Measurements from ENCODE around the gene QKI. TPM values are rescaled to one million over a fixed set of nuclear protein-coding genes. Genes with fewer than 3 reads are reported as not detected.
"Not testable (repeated sequence)": the region's sequence is repeated elsewhere in the genome, so short reads cannot be mapped to it uniquely, and the experiment has no call there.

Gene QKI
- total RNA-seq, 2 donors from 2014 or later, result 366 to 434 TPM

DNA sequence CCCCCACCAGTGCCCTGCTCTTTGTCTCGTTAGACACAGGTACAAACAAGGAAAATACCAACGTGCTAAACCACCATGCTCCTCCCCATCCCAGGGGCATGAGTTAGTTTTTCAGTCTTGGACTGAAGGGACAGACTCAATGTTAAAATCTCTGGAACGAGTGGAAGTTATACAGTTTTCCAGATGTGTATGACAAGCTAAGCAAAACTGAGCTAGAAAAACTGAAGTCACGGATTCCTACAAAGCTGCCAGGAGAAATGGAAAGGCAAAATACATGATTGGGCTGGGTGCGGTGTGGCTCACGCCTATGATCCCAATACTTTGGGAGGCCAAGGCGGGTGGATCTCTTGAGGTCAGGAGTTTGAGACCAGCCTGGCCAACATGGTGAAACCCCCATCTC lies 34.3 kb upstream of the QKI start:
- H3K9me3 ChIP-seq, result no peaks in the 10 kb centered on the region
- H3K27me3 ChIP-seq, result no peaks in the 10 kb centered on the region
- no peaks in the 10 kb centered on the region for H3K36me3 ChIP-seq
- no peak overlapping the region for H3K27ac ChIP-seq
- no peak for DNase-seq (ENCODE audit: low spot score)
- H3K4me3 ChIP-seq, result no peak overlapping the region
- TF ChIP-seq, protein P1, sequence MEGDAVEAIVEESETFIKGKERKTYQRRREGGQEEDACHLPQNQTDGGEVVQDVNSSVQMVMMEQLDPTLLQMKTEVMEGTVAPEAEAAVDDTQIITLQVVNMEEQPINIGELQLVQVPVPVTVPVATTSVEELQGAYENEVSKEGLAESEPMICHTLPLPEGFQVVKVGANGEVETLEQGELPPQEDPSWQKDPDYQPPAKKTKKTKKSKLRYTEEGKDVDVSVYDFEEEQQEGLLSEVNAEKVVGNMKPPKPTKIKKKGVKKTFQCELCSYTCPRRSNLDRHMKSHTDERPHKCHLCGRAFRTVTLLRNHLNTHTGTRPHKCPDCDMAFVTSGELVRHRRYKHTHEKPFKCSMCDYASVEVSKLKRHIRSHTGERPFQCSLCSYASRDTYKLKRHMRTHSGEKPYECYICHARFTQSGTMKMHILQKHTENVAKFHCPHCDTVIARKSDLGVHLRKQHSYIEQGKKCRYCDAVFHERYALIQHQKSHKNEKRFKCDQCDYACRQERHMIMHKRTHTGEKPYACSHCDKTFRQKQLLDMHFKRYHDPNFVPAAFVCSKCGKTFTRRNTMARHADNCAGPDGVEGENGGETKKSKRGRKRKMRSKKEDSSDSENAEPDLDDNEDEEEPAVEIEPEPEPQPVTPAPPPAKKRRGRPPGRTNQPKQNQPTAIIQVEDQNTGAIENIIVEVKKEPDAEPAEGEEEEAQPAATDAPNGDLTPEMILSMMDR (IDR thresholded peaks at IDR 0.05), result no peak
- H3K4me1 ChIP-seq, result no peaks in the 10 kb centered on the region

DNA sequence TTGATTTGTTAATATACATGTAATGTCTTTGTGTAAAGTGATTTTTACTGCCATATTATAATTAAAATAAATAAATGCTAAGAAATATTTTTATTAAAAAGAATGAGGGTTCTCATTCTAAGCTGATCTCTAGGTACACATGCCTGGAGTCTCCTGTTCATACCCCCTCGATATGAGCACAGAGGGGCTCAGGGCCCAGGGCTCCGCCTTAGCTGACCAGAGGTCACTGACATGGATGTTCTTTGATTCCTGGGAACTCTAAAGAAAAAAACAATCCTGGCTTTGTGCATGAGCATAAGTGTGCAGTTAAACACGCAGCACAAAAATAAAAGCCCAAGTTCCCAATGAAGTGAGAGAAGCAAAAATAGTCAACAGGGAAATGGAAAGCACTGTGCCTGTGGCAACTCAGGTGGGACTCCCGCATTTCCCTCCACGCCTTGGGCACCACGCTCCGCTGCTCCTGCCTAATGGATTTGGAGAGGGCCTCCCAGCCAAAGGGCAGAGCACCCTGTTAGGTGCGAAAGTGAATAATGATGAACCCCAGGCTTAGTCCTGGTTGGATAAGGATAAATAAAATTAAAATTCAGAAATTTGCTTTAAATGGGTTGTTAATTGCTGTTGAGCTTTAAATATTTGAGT lies 33.3 kb upstream of the QKI start:
- Histone ChIP-seq H3K27me3 (no peaks in the 10 kb centered on the region), H3K4me3 (no peak overlapping the region), H3K4me1 (no peaks in the 10 kb centered on the region), H3K27ac (no peak overlapping the region), H3K9me3 (no peaks in the 10 kb centered on the region), H3K36me3 (no peaks in the 10 kb centered on the region)
- TF ChIP-seq, protein P1 (IDR thresholded peaks at IDR 0.05), result no peak
- no peak for DNase-seq (ENCODE audit: low spot score)

DNA sequence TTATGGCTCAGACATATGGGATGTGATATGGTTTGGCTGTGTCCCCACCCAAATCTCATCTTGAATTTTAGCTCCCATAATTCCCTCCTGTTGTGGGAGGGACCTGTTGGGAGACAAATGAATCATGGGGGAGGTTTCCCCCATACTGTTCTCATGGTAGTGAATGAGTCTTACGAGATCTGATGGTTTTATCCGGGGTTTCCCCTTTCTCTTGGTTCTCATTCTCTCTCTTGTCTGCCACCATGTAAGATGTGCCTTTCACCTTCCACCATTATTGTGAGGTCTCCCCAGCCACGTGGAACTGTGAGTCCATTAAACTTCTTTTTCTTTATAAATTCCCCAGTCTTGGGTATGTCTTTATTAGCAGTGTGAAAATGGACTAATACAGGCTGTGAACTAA lies 31.1 kb upstream of the QKI start:
- not testable (repeated sequence) for H3K4me1 ChIP-seq; H3K27me3 ChIP-seq; H3K27ac ChIP-seq; DNase-seq (ENCODE audit: low spot score); H3K4me3 ChIP-seq; H3K9me3 ChIP-seq; H3K36me3 ChIP-seq

DNA sequence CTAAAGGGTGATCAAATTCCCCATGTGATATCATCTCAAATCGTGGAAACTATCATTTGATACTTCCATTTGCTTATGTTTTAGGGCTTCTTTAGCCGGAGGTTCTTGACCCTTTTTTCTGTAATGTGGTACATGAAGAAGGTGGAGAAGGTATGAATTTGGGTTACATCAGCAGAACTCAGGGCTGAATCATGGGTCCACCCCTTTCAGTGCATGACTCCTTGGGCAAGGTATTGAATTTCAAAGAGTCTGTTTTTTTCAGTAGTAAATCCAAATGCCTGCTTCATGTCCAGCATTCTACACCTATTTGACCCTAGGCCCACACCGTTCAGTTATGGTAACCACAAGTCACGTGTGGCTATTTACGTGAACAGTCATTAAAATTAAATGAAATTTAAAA lies 30.6 kb upstream of the QKI start:
- Histone ChIP-seq H3K27ac (no peak overlapping the region), H3K4me3 (no peak overlapping the region), H3K4me1 (no peaks in the 10 kb centered on the region), H3K36me3 (no peaks in the 10 kb centered on the region), H3K27me3 (no peaks in the 10 kb centered on the region), H3K9me3 (no peaks in the 10 kb centered on the region)
- DNase-seq (ENCODE audit: low spot score), result no peak
- TF ChIP-seq, protein P1 (IDR thresholded peaks at IDR 0.05), result no peak

DNA sequence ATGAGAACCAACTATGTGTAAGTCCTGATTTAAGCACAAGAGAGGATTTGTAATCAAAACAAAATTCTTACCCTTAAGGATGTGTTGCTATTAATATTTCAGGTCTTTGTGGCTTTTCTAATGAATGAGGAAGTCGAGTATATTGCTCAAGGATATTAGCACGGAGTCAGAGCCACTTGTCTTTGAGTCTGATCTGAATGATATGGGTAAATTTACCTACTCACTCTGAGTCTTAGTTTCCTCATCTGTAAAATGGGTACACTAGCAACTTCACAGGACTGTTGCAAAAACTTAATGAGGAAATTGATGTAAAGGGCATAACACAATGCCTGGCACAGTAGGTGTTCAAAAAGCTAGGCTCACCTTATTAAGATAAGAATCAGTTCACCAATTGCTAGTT lies 30.0 kb upstream of the QKI start:
- H3K27me3 ChIP-seq, result no peaks in the 10 kb centered on the region
- H3K36me3 ChIP-seq, result no peaks in the 10 kb centered on the region
- H3K4me1 ChIP-seq, result no peaks in the 10 kb centered on the region
- DNase-seq (ENCODE audit: low spot score), result no peak
- no peak overlapping the region for H3K4me3 ChIP-seq
- H3K27ac ChIP-seq, result no peak overlapping the region
- TF ChIP-seq, protein P1 (IDR thresholded peaks at IDR 0.05), result no peak
- H3K9me3 ChIP-seq, result no peaks in the 10 kb centered on the region

DNA sequence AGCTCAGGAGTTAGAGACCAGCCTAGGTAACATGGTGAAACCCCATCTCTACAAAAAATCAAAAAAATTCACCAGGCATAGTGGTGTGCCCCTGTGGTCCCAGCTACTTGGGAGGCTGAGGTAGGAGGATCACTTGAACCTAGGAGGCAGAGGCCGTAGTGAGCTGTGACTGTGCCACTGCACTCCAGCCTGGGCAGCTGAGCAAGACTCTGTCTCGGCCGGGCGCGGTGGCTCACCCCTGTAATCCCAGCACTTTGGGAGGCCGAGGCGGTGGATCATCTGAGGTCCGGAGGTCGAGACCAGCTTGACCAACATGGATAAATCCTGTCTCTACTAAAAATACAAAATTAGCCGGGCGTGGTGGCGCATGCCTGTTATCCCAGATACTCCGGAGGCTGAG lies 29.0 kb upstream of the QKI start:
- not testable (repeated sequence) for H3K4me1 ChIP-seq; H3K27me3 ChIP-seq; H3K27ac ChIP-seq; DNase-seq (ENCODE audit: low spot score); H3K4me3 ChIP-seq; H3K36me3 ChIP-seq; H3K9me3 ChIP-seq

DNA sequence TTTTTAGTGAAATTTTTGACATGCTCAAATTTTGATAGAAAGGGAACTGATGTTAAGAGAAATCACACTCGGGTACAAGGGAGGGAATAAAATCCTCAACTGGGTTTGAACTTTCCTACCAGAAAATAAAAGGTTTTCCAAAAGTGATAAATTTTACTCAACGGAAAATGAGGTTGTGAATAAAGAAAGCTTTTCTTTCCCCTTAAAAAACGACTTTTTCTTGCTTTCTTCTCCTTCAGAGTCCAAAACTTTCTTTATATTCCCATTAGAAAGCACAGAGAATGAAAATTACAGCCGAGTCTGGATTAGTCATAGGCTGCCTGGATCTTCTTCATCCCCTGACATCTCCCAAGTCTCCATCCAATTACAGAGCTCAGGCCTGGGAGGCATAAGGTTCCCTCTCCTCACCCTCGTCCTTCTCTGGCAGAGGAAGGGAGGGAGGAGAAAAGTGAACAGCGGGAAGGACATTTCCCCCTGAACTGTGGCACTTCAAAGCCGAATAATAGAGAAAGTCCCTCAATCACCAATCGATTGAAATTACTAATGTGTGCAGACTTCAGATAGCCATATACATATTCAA lies 28.1 kb upstream of the QKI start:
- no peak for DNase-seq (ENCODE audit: low spot score)
- H3K36me3 ChIP-seq, result no peaks in the 10 kb centered on the region
- no peaks in the 10 kb centered on the region for H3K27me3 ChIP-seq
- no peak overlapping the region for H3K4me3 ChIP-seq
- H3K27ac ChIP-seq, result no peak overlapping the region
- TF ChIP-seq, protein P1 (IDR thresholded peaks at IDR 0.05), result no peak
- H3K9me3 ChIP-seq, result no peaks in the 10 kb centered on the region
- no peaks in the 10 kb centered on the region for H3K4me1 ChIP-seq
